IPS-NIHi11 (cell line): ENCODE data around the gene SFI1.
"Not testable (repeated sequence)": the region's sequence is repeated elsewhere in the genome, so short reads cannot be mapped to it uniquely, and the experiment has no call there.

ENCODE experiments used
- DNase-seq: peaks from one replicate; pipeline ENCODE4 v3.0.0; 2012; ENCODE audit warnings: mixed read lengths, low spot score

The SFI1 gene

DNA sequence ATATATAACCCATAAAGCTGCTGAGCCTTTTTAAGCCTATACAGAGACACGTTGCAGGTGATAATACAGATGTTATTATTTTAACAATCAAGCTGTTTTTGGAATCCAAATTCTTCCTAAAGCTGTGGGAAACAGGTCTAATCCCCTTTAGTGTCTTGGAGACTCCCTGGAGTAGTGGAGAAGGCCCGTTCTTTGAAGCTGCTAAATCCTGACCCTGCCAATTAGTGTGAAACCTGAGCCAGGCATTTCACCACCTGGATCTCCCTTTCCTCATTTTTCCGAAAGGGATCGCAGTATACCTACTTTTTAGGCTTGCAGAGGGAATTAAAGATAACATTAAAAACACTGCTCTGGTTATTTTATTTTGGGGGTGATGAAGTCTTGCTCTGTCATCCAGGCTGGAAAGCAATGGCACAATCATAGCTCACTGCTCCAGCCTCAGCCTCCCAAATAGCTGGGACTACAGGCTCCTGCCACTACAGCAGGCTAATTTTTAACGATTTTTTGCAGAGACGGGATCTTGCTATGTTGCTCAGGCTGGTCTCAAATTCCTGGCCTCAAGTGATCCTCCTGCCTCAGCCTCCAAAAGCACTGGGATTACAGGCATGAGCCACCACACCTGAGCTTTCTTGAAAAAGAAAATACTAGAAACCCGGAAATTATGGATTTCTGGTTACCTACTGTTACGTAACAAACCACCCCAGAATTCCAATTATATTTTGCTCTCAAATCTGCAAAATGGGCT is 4.9 kb upstream of the SFI1 start:
- peak; percentile 39 for DNase-seq

- no peak for DNase-seq
Measured at GRCh38 chr22:31492151-31492550, 4.2 kb upstream of the SFI1 start.

DNA sequence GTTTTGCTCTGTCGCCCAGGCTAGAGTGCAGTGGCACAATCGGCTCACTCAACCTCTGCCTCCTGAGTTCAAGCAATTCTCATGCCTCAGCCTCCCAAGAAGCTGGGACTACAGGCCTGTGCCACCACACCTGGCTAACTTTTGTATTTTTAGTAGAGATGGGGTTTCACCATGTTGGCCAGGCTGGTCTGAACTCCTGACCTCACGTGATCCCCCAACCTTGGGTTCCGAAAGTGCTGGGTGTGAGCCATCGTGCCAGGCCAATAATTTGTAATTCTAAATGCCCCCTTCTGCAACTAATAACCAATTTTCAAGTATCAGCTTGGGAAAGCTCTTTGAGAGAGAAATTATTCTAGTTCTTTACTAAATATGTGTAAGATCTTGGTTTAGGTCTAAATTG is 3.0 kb upstream of the SFI1 start:
- DNase-seq, result not testable (repeated sequence)

DNA sequence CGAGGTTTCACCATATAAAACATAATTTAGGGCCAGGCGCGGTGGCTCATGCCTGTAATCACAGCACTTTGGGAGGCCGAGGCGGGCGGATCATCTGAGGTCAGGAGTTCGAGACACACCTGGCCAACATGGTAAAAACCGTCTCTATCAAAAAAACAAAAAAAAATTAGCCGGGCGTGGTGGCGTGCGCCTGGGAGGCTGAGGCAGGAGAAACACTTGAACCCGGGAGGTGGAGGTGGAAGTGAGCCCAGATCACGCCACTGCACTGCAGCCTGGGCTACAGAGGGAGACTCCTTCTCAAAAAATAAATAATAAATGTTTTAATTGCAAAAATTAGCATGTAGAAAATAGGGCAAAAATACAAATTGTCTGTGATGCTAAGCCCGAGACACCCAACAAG is 993 bp upstream of the SFI1 start:
- no peak for DNase-seq

DNA sequence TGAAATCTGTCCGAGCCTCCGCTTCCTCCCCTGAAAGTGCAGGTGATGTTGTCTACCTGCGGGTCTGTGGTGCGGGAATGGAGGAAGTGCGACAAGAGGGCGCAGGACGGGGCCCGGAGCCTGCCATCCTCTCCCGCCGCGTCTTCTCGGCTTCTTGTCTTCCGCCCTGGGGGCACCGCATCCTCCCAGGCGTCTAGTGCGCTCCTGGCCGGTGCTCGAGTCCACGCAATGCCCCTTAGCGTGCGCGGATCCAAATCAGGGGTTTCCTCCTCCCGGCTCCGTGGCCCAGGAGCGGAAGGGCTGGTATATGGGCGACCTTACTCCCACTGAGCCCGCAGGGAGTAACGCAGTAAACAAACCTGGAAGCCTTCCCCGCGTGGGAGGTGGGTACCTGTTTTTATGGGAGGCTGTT is 405 bp downstream of the SFI1 start:
- DNase-seq, result no peak

DNA sequence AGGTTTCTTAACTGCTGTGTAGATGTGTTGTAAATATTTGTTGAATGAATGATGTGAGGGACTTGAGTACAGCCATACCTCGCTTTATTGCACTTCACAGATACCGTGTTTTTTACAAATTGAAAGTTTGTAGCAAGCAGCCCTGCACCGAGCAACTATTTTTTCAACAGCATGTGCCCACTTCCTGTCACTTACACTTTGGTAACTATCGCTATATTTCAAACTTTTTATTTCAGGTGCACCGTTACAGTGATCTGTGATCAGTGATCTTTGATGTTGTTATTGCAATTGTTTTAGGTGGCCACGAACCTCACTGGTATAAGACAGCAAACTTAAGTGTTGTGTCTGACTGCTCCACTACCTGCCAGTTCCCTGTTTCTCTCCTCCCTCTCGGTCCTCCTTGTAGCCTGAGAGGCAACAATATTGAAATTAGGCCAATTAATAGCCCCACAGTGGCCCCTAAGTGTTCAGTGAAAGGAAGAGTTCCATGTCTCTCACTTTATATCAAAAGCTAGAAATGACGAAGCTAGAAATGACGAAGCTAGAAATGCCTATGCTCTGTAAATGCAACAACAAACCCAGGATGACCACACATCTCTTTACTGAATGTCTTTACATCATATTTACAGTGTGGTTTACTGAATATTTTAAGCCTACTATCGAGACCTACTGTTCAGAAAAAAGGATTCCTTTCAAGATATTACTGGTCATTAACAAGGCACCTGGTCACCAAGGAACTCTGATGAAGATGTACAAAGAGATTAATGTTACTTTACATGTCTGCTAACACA is 1.0 kb downstream of the SFI1 start:
- no peak for DNase-seq

- DNase-seq, result no peak
Measured at GRCh38 chr22:31501738-31502137, 5.4 kb downstream of the SFI1 start.

GRCh38 chr22:31503211-31503964 is 7.1 kb downstream of the SFI1 start:
- DNase-seq, result no peak

- no peak for DNase-seq
Measured at GRCh38 chr22:31504282-31504681, 7.9 kb downstream of the SFI1 start.

DNA sequence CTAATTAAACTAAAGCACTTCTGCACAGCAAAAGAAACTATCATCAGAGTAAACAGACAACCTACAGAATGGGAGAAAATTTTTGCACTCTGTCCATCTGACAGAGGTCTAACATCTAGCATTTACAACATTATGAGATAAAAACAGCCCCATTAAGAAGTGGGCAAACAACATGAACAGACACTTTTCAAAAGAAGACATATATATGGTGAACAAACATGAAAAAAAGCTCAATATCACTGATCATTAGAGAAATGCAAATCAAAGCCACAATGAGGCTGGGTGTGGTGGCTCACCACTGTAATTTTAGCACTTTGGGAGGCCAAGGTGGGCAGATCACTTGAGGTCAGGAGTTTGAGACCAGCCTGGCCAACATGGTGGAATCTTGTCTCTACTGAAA is 11.2 kb downstream of the SFI1 start:
- DNase-seq, result not testable (repeated sequence)

- DNase-seq, result no peak
Measured at GRCh38 chr22:31508536-31508935, 12.2 kb downstream of the SFI1 start.

DNA sequence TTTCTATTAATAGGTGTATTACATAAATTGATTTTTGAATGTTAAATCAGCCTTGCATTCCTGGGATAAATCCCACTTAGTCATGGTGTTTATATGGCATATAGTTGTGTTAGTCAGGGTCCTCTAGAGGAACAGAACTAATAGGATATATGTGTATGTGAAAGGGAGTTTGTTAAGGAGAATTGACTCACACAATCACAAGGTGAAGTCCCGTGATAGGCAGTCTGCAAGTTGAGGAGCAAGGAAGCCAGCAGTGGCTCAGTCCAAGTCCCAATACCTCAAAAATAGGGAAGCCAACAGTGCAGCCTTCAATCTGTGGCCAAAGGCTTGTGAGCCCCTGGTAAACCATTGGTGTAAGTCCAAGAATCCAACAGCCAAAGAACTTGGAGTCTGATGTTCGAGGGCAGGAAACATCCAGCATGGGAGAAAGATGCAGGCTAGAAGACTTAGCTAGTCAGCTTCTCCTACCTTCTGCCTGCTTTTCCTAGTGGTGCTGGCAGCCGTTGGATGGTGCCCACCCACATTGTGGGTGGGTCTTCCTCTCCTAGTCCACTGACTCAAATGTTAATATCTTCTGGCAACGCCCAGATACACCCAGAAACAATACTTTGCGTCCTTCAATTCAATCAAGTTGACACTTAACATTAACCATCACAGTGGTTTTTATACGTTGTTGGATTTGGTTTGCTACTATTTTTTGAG is 12.9 kb downstream of the SFI1 start:
- no peak for DNase-seq

- no peak for DNase-seq
Measured at GRCh38 chr22:31520051-31520450, 23.7 kb downstream of the SFI1 start.

DNA sequence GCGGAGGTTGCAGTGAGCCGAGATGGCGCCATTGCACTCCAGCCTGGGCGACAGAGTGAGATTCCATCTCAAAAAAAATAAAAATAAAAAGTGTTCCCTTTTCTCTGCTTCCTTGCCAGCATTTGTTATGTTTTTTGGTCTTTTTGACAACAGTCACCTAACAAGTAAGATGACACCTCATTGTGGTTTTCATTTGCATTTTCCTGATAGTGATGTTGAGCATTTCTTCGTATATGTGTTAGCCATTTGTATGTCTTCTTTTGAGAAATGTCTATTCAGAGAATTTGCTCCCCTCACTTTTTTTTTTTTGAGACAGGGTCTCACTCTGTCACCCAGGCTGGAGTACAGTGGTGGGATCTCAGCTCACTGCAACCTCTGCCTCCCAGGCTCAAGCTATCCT is 27.8 kb downstream of the SFI1 start:
- DNase-seq, result not testable (repeated sequence)

DNA sequence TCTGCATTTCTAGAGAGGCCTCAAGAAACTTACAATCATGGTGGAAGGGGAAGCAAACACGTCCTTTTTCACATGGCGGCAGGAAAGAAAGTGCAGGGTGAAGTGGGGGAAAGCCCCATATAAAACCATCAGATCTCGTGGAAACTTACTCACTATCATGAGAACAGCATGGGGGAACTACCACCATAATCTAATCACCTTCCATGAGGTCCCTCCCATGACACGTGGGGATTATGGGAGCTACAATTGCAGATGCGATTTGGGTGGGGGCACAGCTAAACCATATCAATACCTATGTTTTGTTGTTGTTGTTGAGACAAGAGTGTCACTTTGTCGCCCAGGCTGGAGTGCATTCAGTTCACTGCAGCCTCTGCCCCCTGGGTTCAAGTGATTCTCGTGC is 29.9 kb downstream of the SFI1 start:
- no peak for DNase-seq

DNA sequence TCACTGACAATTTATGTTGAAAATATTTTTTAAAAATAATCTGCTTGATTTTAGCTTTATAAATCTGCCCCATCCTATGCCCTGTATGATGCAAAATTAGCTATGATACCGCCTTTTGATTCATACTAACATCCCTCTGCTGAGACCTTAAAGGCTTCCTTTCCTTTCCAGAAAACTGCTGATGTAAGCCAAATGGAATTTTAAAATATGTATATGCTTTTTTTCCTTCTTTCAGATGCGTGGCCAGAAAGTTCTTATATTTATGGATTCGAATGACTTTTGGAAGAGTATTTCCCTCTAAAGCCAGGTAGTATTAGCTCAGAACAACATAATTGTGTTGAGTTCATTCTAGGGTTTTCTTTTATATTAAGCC is 34.5 kb downstream of the SFI1 start:
- no peak for DNase-seq

GRCh38 chr22:31532060-31532459 is 35.7 kb downstream of the SFI1 start:
- DNase-seq, result no peak

- no peak for DNase-seq
Measured at GRCh38 chr22:31533374-31533773, 37.0 kb downstream of the SFI1 start.

- no peak for DNase-seq
Measured at GRCh38 chr22:31537019-31537535, 40.7 kb downstream of the SFI1 start.

- no peak for DNase-seq
Measured at GRCh38 chr22:31538815-31539214, 42.5 kb downstream of the SFI1 start.

- not testable (repeated sequence) for DNase-seq
Measured at GRCh38 chr22:31540166-31540565, 43.8 kb downstream of the SFI1 start.

DNA sequence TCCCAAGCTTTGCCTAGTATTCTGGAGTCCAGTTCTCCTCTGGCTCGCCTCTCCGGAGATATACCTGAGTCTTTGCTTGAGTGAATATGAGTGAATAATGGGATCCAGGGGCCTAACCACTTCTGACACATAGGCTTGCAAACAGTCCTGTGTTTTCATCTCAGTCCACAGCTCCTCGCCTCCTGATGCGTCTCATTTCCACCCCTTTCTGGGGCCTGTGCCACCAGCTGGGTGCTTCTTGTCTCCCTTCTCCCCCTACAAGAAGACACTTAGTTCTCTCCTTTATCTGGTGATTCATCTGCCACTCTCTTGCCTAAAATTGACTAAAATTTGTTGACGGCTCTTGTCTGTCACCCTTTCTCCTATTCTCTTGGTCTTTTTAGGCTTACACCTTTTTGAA is 44.6 kb downstream of the SFI1 start:
- DNase-seq, result no peak
